Effector memory CD4-positive, alpha-beta T cell (primary cell): ENCODE measurements around the gene YPEL4.

Source experiments
- DNase-seq, 3 donors: peaks; one replicate each; pipeline ENCODE4 v3.0.0-alpha.2; 2020
- H3K27ac ChIP-seq: 2 replicates; pipeline ENCODE4 v1.7.0; 2013; ENCODE audit warnings: mild to moderate bottlenecking, low read length, moderate library complexity; ENCODE audit not compliant: insufficient read depth, poor library complexity, severe bottlenecking
- H3K27me3 ChIP-seq: replicated peaks from 2 replicates; pipeline ENCODE4 v1.7.0; 2013; ENCODE audit warnings: mild to moderate bottlenecking, low read length; ENCODE audit not compliant: insufficient read depth, control insufficient read depth, poor library complexity, severe bottlenecking
- H3K36me3 ChIP-seq: 2 replicates; pipeline ENCODE4 v1.7.0; 2013; ENCODE audit warnings: mild to moderate bottlenecking, low read length, moderate library complexity; ENCODE audit not compliant: control insufficient read depth, insufficient read depth
- H3K4me1 ChIP-seq: 2 replicates; pipeline ENCODE4 v1.7.0; 2013; ENCODE audit warnings: low read length, mild to moderate bottlenecking; ENCODE audit not compliant: control insufficient read depth, insufficient read depth, poor library complexity, severe bottlenecking
- H3K4me3 ChIP-seq: 2 replicates; pipeline ENCODE4 v1.7.0; 2013; ENCODE audit warnings: low read length, low read depth, mild to moderate bottlenecking; ENCODE audit not compliant: insufficient read depth, poor library complexity, severe bottlenecking
- H3K9me3 ChIP-seq: 2 replicates; pipeline ENCODE4 v1.7.0; 2013; ENCODE audit warnings: mild to moderate bottlenecking, low read length, moderate library complexity; ENCODE audit not compliant: control insufficient read depth

YPEL4 gene

DNA sequence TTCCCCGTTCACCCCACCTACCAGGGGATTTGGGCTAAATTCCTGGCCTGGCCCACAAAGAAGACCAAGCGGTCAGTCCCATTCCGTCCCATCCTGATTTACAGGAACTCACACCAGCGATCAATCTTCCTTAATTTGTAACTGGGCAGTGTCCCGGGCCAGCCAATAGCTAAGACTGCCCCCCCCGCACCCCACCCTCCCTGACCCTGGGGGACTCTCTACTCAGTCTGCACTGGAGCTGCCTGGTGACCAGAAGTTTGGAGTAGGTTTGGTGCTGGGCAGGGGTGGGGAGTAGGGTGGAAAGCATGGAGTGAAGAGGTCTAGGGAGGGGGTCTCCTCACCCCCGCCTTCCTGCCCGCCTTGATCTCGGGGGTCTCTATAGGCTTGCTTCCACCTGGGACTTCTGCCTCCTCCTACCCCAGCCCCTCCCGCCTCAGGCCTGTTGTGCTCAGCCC, 52.2 kb downstream of the YPEL4 start, which contains the start of gene SERPING1:
SERPING1 (plus strand) TSS at position 225 of the 455 bp plus-strand sequence. CDS start 586 bp downstream, outside the sequence.
- Histone ChIP-seq H3K9me3 (no peaks in the 10 kb centered on the region), H3K36me3 (no peaks in the 10 kb centered on the region), H3K4me3 (no peak within 1 kb of the TSS), H3K27ac (no peak within 1 kb of the TSS), H3K27me3 (peaks cover 8% of the 10 kb centered on the region), H3K4me1 (no peaks in the 10 kb centered on the region)
- no peak for DNase-seq

- H3K27me3 ChIP-seq = peaks cover 8% of the 10 kb centered on the region
- no peak overlapping the region for H3K27ac ChIP-seq
- no peaks in the 10 kb centered on the region for H3K9me3 ChIP-seq
- no peaks in the 10 kb centered on the region for H3K36me3 ChIP-seq
- H3K4me3 ChIP-seq = no peak overlapping the region
- no peak for DNase-seq
- no peaks in the 10 kb centered on the region for H3K4me1 ChIP-seq
Observed at GRCh38 chr11:57596266-57596885, 53.3 kb downstream of the YPEL4 start.
